Measurements from ENCODE around the gene TSHZ2.
A peak's percentile ranks its signal among the peaks of the same experiment; 100 is the strongest.

The TSHZ2 gene

GRCh38 chr20:53381568-53382262 lies 409.6 kb downstream of the TSHZ2 start:
- no peak overlapping the region for H3K4me3 ChIP-seq (IDR thresholded peaks at IDR 0.05; ENCODE audit: insufficient read depth, low read depth, low read length)
- H4K20me1 ChIP-seq (ENCODE audit: insufficient read depth) = no peaks in the 10 kb centered on the region
- no peak overlapping the region for H3K27ac ChIP-seq
- H3K4me1 ChIP-seq (ENCODE audit: low read depth, poor library complexity, severe bottlenecking) = no peaks in the 10 kb centered on the region
- TF ChIP-seq CTCF (conservative IDR thresholded peaks at IDR 0.05; ENCODE audit: low read depth, low read length) = 0 out of 2 replicates have a peak, but pooled peaks have one; percentile 33
- no peaks in the 10 kb centered on the region for H3K79me2 ChIP-seq (ENCODE audit: insufficient read depth, low read depth)
- H3K9ac ChIP-seq = no peak overlapping the region
- no peak overlapping the region for H3K4me2 ChIP-seq
- H3K27me3 ChIP-seq (ENCODE audit: insufficient read depth, low read depth) = no peaks in the 10 kb centered on the region
- no peak overlapping the region for H2AFZ ChIP-seq (ENCODE audit: low read depth)
- H3K36me3 ChIP-seq (ENCODE audit: insufficient read depth) = no peaks in the 10 kb centered on the region

- Histone ChIP-seq H3K27ac (no peak overlapping the region), H3K4me3 (IDR thresholded peaks at IDR 0.05; ENCODE audit: insufficient read depth, low read depth, low read length) (no peak overlapping the region), H2AFZ (ENCODE audit: low read depth) (no peak overlapping the region), H4K20me1 (ENCODE audit: insufficient read depth) (no peaks in the 10 kb centered on the region), H3K4me2 (no peak overlapping the region), H3K36me3 (ENCODE audit: insufficient read depth) (no peaks in the 10 kb centered on the region), H3K9ac (no peak overlapping the region), H3K79me2 (ENCODE audit: insufficient read depth, low read depth) (no peaks in the 10 kb centered on the region), H3K27me3 (ENCODE audit: insufficient read depth, low read depth) (no peaks in the 10 kb centered on the region), H3K4me1 (ENCODE audit: low read depth, poor library complexity, severe bottlenecking) (no peaks in the 10 kb centered on the region)
- TF ChIP-seq CTCF (conservative IDR thresholded peaks at IDR 0.05; ENCODE audit: low read depth, low read length) = 0 out of 2 replicates have a peak, but pooled peaks have one; percentile 2
These were observed 410.2 kb downstream of the TSHZ2 start for GRCh38 chr20:53382263-53382844.

- TF ChIP-seq CTCF (conservative IDR thresholded peaks at IDR 0.05; ENCODE audit: low read depth, low read length) = no peak
- Histone ChIP-seq H3K79me2 (ENCODE audit: insufficient read depth, low read depth) (no peaks in the 10 kb centered on the region), H4K20me1 (ENCODE audit: insufficient read depth) (no peaks in the 10 kb centered on the region), H3K4me1 (ENCODE audit: low read depth, poor library complexity, severe bottlenecking) (no peaks in the 10 kb centered on the region), H3K9ac (no peak overlapping the region), H3K27ac (no peak overlapping the region), H2AFZ (ENCODE audit: low read depth) (no peak overlapping the region), H3K36me3 (ENCODE audit: insufficient read depth) (no peaks in the 10 kb centered on the region), H3K27me3 (ENCODE audit: insufficient read depth, low read depth) (no peaks in the 10 kb centered on the region), H3K4me3 (IDR thresholded peaks at IDR 0.05; ENCODE audit: insufficient read depth, low read depth, low read length) (no peak overlapping the region), H3K4me2 (no peak overlapping the region)
These were observed 411.8 kb downstream of the TSHZ2 start for GRCh38 chr20:53383916-53384315.

GRCh38 chr20:53384392-53384791 lies 412.2 kb downstream of the TSHZ2 start:
- no peak overlapping the region for H2AFZ ChIP-seq (ENCODE audit: low read depth)
- no peak overlapping the region for H3K4me2 ChIP-seq
- no peak overlapping the region for H3K9ac ChIP-seq
- H3K27ac ChIP-seq = no peak overlapping the region
- TF ChIP-seq CTCF (conservative IDR thresholded peaks at IDR 0.05; ENCODE audit: low read depth, low read length) = no peak
- no peak overlapping the region for H3K4me3 ChIP-seq (IDR thresholded peaks at IDR 0.05; ENCODE audit: insufficient read depth, low read depth, low read length)
- no peaks in the 10 kb centered on the region for H4K20me1 ChIP-seq (ENCODE audit: insufficient read depth)
- H3K27me3 ChIP-seq (ENCODE audit: insufficient read depth, low read depth) = no peaks in the 10 kb centered on the region
- no peaks in the 10 kb centered on the region for H3K79me2 ChIP-seq (ENCODE audit: insufficient read depth, low read depth)
- H3K4me1 ChIP-seq (ENCODE audit: low read depth, poor library complexity, severe bottlenecking) = no peaks in the 10 kb centered on the region
- H3K36me3 ChIP-seq (ENCODE audit: insufficient read depth) = no peaks in the 10 kb centered on the region
